ENCODE results near the gene GP2. TPM values are rescaled to one million over a fixed set of nuclear protein-coding genes. Genes with fewer than 3 reads are reported as not detected.

GP2 gene
- total and polyA plus RNA-seq, 2 of the 4 experiments (the other 2 are of a cell fraction) = not detected

DNA sequence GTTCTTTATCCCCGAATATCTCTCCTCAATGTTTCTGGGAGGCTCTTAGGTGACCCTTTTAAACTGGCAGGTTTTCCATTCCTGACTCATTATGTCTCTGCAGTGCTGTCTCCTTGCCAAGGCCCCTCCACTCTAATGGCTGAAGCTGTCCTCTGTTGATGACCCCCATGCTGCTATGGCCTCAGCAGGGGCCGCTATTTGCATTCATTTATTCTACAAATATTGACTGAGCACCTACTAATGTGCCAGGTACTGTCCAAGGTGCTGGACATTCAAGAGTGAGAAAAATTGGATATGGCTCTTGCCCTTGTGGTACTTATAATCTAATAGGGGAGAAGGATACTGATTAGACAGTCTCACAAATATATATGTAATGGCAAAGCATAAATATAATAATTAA, 55.4 kb downstream of the GP2 start:
- Histone ChIP-seq H3K27me3 (ENCODE audit: control insufficient read depth, insufficient read depth, low read length) (no peaks in the 10 kb centered on the region), H4K8ac (ENCODE audit: low read depth in 2 of 2, low read length in 2 of 2) (no peak overlapping the region), H2AK9ac (replicated peaks; ENCODE audit: low read depth, low read length, poor library complexity) (no peak overlapping the region), H3K4me1 (ENCODE audit: control insufficient read depth, insufficient read depth, low read length) (no peaks in the 10 kb centered on the region), H2BK20ac (ENCODE audit: low read depth, low read length) (no peak overlapping the region), H3K27ac (ENCODE audit: insufficient read depth, low read length) (no peak overlapping the region), H2AK5ac (ENCODE audit: low read depth, low read length) (no peak overlapping the region), H3K79me1 (ENCODE audit: low read depth in 1 of 2, low read length in 2 of 2) (no peaks in the 10 kb centered on the region), H2BK15ac (ENCODE audit: low read depth, low read length) (no peak overlapping the region), H3K4me3 (ENCODE audit: insufficient read depth, low read depth, low read length) (no peak overlapping the region), H3K14ac (replicated peaks; ENCODE audit: low read depth, low read length) (no peak overlapping the region), H3K9me1 (ENCODE audit: insufficient read depth, low read length) (no peaks in the 10 kb centered on the region), H3K23ac (ENCODE audit: low read depth, low read length) (no peak overlapping the region), H3K18ac (ENCODE audit: low read depth, low read length) (no peak overlapping the region), H3K56ac (ENCODE audit: extremely low read depth, insufficient read depth, low read length) (no peak overlapping the region), H3K9ac (ENCODE audit: low read depth, low read length) (no peak overlapping the region), H4K5ac (ENCODE audit: low read depth, low read length) (no peak overlapping the region), H4K91ac (ENCODE audit: insufficient read depth, low read depth, low read length) (no peak overlapping the region), H2BK5ac (ENCODE audit: low read depth, low read length, poor library complexity, severe bottlenecking) (no peak overlapping the region), H4K20me1 (ENCODE audit: insufficient read depth, low read length) (no peaks in the 10 kb centered on the region), H3K9me3 (ENCODE audit: control insufficient read depth, insufficient read depth, low read length) (peaks cover 5% of the 10 kb centered on the region; the same call in 1 of the 2 replicates), H3K4ac (ENCODE audit: low read depth, low read length) (no peak overlapping the region), H3K36me3 (ENCODE audit: control insufficient read depth, insufficient read depth, low read length) (no peaks in the 10 kb centered on the region), H3K4me2 (ENCODE audit: low read depth, low read length) (no peak overlapping the region), H2AFZ (replicated peaks; ENCODE audit: low read length, poor library complexity) (no peak overlapping the region), H2BK120ac (ENCODE audit: low read depth, low read length) (no peak overlapping the region)
- ATAC-seq (ENCODE audit: low read depth) (no peak), DNase-seq (no peak)
- no TSS peak for BruUV-seq (replicated peaks)
- ChIA-PET POLR2A (ENCODE audit: unreplicated experiment) (no interaction called here), CTCF (no interaction called here)
- intact Hi-C loops (cut with micrococcal nuclease) = no loop called here
- in situ Hi-C loops (cut with MboI; ENCODE audit: low sequenced_read_pairs) = loop anchor here (10.0 kb wide), 1 partner anchor 57 kb away; no protein-coding TSS in a partner anchor
- TF ChIP-seq, protein P1, sequence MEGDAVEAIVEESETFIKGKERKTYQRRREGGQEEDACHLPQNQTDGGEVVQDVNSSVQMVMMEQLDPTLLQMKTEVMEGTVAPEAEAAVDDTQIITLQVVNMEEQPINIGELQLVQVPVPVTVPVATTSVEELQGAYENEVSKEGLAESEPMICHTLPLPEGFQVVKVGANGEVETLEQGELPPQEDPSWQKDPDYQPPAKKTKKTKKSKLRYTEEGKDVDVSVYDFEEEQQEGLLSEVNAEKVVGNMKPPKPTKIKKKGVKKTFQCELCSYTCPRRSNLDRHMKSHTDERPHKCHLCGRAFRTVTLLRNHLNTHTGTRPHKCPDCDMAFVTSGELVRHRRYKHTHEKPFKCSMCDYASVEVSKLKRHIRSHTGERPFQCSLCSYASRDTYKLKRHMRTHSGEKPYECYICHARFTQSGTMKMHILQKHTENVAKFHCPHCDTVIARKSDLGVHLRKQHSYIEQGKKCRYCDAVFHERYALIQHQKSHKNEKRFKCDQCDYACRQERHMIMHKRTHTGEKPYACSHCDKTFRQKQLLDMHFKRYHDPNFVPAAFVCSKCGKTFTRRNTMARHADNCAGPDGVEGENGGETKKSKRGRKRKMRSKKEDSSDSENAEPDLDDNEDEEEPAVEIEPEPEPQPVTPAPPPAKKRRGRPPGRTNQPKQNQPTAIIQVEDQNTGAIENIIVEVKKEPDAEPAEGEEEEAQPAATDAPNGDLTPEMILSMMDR (conservative IDR thresholded peaks at IDR 0.05; ENCODE audit: low read depth, low read length) = no peak
- TF ChIP-seq BHLHE40 (IDR thresholded peaks at IDR 0.05; ENCODE audit: low read depth, low read length) = no peak
- TF ChIP-seq, protein P2, sequence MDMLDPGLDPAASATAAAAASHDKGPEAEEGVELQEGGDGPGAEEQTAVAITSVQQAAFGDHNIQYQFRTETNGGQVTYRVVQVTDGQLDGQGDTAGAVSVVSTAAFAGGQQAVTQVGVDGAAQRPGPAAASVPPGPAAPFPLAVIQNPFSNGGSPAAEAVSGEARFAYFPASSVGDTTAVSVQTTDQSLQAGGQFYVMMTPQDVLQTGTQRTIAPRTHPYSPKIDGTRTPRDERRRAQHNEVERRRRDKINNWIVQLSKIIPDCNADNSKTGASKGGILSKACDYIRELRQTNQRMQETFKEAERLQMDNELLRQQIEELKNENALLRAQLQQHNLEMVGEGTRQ (IDR thresholded peaks at IDR 0.05; ENCODE audit: low read depth, low read length) = no peak
- no peak for TF ChIP-seq MAZ (IDR thresholded peaks at IDR 0.05; ENCODE audit: borderline replicate concordance, low read depth, low read length)
- TF ChIP-seq RAD21 (IDR thresholded peaks at IDR 0.05; ENCODE audit: low read length) = no peak
- TF ChIP-seq MXI1 (IDR thresholded peaks at IDR 0.05; ENCODE audit: borderline replicate concordance, low read depth, low read length) = no peak
- TF ChIP-seq SMC3 (IDR thresholded peaks at IDR 0.05; ENCODE audit: low read depth, low read length) = no peak
- TF ChIP-seq RFX5 (IDR thresholded peaks at IDR 0.05; ENCODE audit: low read depth, low read length) = no peak
- TF ChIP-seq, protein P3, sequence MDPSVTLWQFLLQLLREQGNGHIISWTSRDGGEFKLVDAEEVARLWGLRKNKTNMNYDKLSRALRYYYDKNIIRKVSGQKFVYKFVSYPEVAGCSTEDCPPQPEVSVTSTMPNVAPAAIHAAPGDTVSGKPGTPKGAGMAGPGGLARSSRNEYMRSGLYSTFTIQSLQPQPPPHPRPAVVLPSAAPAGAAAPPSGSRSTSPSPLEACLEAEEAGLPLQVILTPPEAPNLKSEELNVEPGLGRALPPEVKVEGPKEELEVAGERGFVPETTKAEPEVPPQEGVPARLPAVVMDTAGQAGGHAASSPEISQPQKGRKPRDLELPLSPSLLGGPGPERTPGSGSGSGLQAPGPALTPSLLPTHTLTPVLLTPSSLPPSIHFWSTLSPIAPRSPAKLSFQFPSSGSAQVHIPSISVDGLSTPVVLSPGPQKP (IDR thresholded peaks at IDR 0.05; ENCODE audit: borderline replicate concordance, low read depth, low read length) = no peak
- no peak for TF ChIP-seq NFE2L2 (IDR thresholded peaks at IDR 0.05; ENCODE audit: low read depth, low read length)
- no peak for TF ChIP-seq FOS (IDR thresholded peaks at IDR 0.05; ENCODE audit: low read depth, low read length)
- no peak for TF ChIP-seq POLR2A (IDR thresholded peaks at IDR 0.05; ENCODE audit: low read depth, low read length)
- TF ChIP-seq CEBPB (IDR thresholded peaks at IDR 0.05; ENCODE audit: low read depth, low read length) = no peak
- no peak for TF ChIP-seq CHD1 (IDR thresholded peaks at IDR 0.05; ENCODE audit: low read depth, low read length)
- no peak for TF ChIP-seq MAFK (IDR thresholded peaks at IDR 0.05; ENCODE audit: low read depth, low read length)
- TF ChIP-seq RCOR1 (IDR thresholded peaks at IDR 0.05; ENCODE audit: insufficient replicate concordance, low read length) = no peak
- no CpG with 5 or more reads among the region's 2 CpGs for WGBS, 2 experiments (ENCODE audit: extremely low coverage in 2 of 2, insufficient read length in 1 of 2)
- dilution Hi-C loops (cut with HindIII; ENCODE audit: low sequenced_read_pairs, unreplicated experiment) = no loop called here
